OCI-LY3 (cell line): ENCODE results near the gene C1orf116.

ENCODE experiments used
- H2AFZ ChIP-seq: fragments of 200-600, 300-600 bp; shearing (Covaris generic); 2 replicates; pipeline ENCODE4 v1.6.0; 2014; ENCODE audit warnings: antibody characterized with exemption, low read depth, low read length
- H3K27ac ChIP-seq: fragments of 200-600, 300-600 bp; sonication (generic); 2 replicates; pipeline ENCODE4 v1.5.1; 2014; ENCODE audit warnings: mild to moderate bottlenecking, low read length, moderate library complexity, mixed read lengths
- H3K27me3 ChIP-seq: fragments of 200-600, 300-600 bp; sonication (generic); 2 replicates; pipeline ENCODE4 v1.6.1; 2014; ENCODE audit warnings: low read depth, low read length, mixed read lengths
- H3K36me3 ChIP-seq: fragments of 200-600, 300-600 bp; sonication (generic); replicated peaks from 2 replicates; pipeline ENCODE3; 2014; ENCODE audit warnings: low read depth, low read length, mixed read lengths
- H3K4me1 ChIP-seq: fragments of 300-600, 200-600 bp; sonication (generic); 2 replicates; pipeline ENCODE4 v1.6.1; 2014; ENCODE audit warnings: low read length, mixed read lengths
- H3K4me2 ChIP-seq: fragments of 200-600, 300-600 bp; sonication (generic); 2 replicates; pipeline ENCODE4 v1.6.1; 2014; ENCODE audit warnings: low read length, mixed read lengths
- H3K4me3 ChIP-seq: fragments of 300-600, 200-600 bp; sonication (generic); 2 replicates; pipeline ENCODE4 v1.5.1; 2014; ENCODE audit warnings: antibody characterized with exemption, mild to moderate bottlenecking, low read length, moderate library complexity
- H3K79me2 ChIP-seq: fragments of 300-600, 200-600 bp; shearing (Covaris generic); 2 replicates; pipeline ENCODE4 v1.6.1; 2014; ENCODE audit warnings: mild to moderate bottlenecking, low read length, mixed read lengths
- H3K9ac ChIP-seq: fragments of 300-600, 200-600 bp; shearing (Covaris generic); 2 replicates; pipeline ENCODE4 v1.6.0; 2014; ENCODE audit warnings: mild to moderate bottlenecking, low read length, moderate library complexity
- H3K9me3 ChIP-seq: fragments of 200-600, 300-600 bp; shearing (Covaris generic); 2 replicates; pipeline ENCODE4 v1.6.1; 2014; ENCODE audit warnings: low read length, mixed read lengths; ENCODE audit not compliant: insufficient read depth
- H4K20me1 ChIP-seq: fragments of 200-600, 300-600 bp; sonication (generic); 2 replicates; pipeline ENCODE4 v1.6.1; 2016; ENCODE audit warnings: low read length, mixed read lengths; ENCODE audit not compliant: insufficient read depth
- EZH2phosphoT487 ChIP-seq: fragments of 200-600 bp; shearing (Covaris generic); IDR thresholded peaks from 2 replicates; pipeline ENCODE4 v1.6.1; 2018; ENCODE audit warnings: antibody characterized with exemption, mixed run types, low read depth
- TF ChIP-seq, protein P1 (sequence below): fragments of 200-600, 300-600 bp; sonication (generic); IDR thresholded peaks from 2 replicates; pipeline ENCODE4 v1.5.1; 2014; ENCODE audit warnings: antibody characterized with exemption, low read length, low read depth

Gene C1orf116

DNA sequence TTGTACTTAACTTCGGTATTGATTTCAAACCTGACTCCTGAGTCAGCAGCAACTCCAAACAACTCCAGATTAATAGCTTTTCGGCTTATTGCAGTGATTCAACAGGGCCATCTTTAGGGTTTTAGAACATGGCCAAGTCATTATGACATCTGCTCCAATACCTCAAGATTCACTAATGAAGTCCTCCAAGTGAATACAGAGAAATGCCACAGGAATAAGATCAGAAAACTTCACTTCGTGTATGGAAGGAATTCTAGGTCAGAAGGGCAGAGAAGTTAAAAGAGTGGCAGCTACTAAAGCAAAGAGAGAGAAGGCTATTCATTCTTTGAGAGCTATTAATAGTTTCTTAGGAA is 7.6 kb upstream of the C1orf116 start:
- Histone ChIP-seq H3K9ac (no peak overlapping the region), H3K4me2 (no peak overlapping the region), H3K4me3 (no peak overlapping the region), H3K79me2 (no peaks in the 10 kb centered on the region), H3K4me1 (no peaks in the 10 kb centered on the region), H3K36me3 (peaks cover 10% of the 10 kb centered on the region), H2AFZ (no peak overlapping the region), H4K20me1 (no peaks in the 10 kb centered on the region), H3K27ac (no peak overlapping the region), H3K27me3 (peaks cover 31% of the 10 kb centered on the region), H3K9me3 (no peaks in the 10 kb centered on the region)
- no peak for TF ChIP-seq EZH2phosphoT487

DNA sequence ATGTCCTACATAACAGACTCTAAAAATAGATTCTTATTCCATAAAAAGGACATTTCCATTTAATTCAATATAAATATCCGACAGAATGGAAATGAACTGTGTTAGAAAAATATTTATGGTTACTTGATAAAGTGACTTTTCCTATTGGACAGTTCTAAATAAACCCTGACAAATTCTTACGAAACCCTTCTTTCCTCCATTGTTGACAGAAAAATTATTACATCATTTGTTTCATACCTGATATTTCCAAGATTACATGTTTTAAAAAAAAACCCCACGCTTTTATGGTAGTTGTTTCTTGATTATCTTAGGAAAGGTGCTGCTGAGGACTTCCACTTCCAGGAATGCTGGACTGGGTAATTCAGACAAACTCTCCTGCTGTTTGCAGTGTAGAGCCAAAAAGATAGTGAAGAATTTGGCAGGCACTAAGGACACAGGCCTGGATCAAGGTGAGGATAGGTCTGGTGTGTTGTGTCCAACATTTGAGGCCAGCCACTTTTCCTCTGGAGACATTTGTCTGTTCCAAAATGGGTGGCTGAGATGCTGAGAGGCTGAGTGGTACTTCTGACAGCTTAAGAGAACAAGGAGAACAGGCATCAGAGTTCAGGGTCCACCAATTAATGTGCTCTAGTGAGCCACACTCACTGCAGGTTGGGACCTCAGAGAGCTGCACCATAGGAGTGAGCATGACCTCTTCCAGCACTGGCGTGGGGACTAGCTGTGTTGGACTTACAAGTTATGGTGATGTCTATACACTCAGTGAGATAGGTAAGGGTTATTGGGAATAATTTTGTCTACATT is 7.0 kb upstream of the C1orf116 start:
- H3K4me3 ChIP-seq = no peak overlapping the region
- peaks cover 10% of the 10 kb centered on the region for H3K36me3 ChIP-seq
- no peak overlapping the region for H2AFZ ChIP-seq
- H3K27me3 ChIP-seq = peaks cover 31% of the 10 kb centered on the region
- H3K9me3 ChIP-seq = no peaks in the 10 kb centered on the region
- no peaks in the 10 kb centered on the region for H3K4me1 ChIP-seq
- no peak overlapping the region for H3K27ac ChIP-seq
- no peak overlapping the region for H3K9ac ChIP-seq
- TF ChIP-seq, protein P1, sequence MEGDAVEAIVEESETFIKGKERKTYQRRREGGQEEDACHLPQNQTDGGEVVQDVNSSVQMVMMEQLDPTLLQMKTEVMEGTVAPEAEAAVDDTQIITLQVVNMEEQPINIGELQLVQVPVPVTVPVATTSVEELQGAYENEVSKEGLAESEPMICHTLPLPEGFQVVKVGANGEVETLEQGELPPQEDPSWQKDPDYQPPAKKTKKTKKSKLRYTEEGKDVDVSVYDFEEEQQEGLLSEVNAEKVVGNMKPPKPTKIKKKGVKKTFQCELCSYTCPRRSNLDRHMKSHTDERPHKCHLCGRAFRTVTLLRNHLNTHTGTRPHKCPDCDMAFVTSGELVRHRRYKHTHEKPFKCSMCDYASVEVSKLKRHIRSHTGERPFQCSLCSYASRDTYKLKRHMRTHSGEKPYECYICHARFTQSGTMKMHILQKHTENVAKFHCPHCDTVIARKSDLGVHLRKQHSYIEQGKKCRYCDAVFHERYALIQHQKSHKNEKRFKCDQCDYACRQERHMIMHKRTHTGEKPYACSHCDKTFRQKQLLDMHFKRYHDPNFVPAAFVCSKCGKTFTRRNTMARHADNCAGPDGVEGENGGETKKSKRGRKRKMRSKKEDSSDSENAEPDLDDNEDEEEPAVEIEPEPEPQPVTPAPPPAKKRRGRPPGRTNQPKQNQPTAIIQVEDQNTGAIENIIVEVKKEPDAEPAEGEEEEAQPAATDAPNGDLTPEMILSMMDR = no peak
- TF ChIP-seq EZH2phosphoT487 = no peak
- H4K20me1 ChIP-seq = no peaks in the 10 kb centered on the region
- no peak overlapping the region for H3K4me2 ChIP-seq
- H3K79me2 ChIP-seq = no peaks in the 10 kb centered on the region

DNA sequence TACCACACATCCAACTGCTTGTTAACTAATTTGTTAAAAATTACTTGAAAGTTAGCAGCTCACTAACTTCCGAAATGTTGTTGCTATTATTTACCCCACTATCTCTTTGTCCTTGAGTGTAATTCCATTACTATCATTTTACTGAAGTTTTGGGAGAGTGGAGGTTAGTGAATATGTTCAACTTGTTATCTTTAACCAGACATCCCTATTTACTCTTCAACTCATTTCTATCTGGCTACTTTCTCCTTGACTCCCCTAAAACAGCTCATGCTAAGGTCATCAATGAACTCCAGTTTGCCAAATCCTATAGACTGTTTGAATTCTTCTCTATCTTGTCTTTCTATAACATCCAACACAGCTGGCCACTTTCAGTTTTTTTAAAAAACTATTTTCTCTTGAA is 4.3 kb upstream of the C1orf116 start:
- Histone ChIP-seq H4K20me1 (no peaks in the 10 kb centered on the region), H3K36me3 (no peaks in the 10 kb centered on the region), H3K9me3 (no peaks in the 10 kb centered on the region), H3K79me2 (no peaks in the 10 kb centered on the region), H3K9ac (no peak overlapping the region), H2AFZ (no peak overlapping the region), H3K4me1 (0 out of 2 replicates have a peak, but pooled peaks cover 3% of the 10 kb centered on the region), H3K27ac (no peak overlapping the region), H3K4me3 (no peak overlapping the region), H3K27me3 (peaks cover 52% of the 10 kb centered on the region), H3K4me2 (no peak overlapping the region)
- TF ChIP-seq, protein P1 = no peak
- TF ChIP-seq EZH2phosphoT487 = no peak

DNA sequence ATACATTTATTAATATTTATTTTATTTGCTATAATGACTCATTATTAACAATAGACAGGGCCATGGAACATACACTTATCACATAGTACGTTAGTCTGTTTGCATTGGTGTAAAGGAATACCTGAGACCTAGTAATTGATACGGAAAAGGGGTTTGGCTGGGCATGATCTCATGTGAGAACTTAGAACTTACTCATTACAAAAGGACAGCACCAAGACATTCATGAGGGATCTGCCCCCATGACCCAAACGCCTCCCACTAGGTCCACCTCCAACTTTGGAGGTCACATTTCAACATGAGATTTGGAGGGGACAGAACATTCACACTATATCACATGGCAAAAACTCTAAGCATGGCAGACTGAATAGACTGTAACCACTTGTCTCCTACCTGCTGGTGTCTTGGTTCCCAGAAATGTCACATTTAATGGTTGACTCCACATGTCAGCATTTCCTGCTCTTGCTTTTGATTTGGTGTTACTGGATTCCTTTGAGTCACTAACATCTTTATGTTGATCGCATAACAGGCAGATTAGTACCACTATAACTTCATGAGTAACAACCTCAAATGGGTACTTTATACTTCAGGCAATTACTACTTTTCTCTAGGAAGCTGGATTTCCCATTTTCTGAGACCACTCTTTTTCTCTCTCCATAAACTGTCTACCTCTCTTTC is 3.5 kb upstream of the C1orf116 start:
- H3K27ac ChIP-seq = no peak overlapping the region
- H2AFZ ChIP-seq = no peak overlapping the region
- H3K4me3 ChIP-seq = no peak overlapping the region
- no peak overlapping the region for H3K9ac ChIP-seq
- H3K79me2 ChIP-seq = no peaks in the 10 kb centered on the region
- 0 out of 2 replicates have a peak, but pooled peaks cover 3% of the 10 kb centered on the region for H3K4me1 ChIP-seq
- H4K20me1 ChIP-seq = no peaks in the 10 kb centered on the region
- TF ChIP-seq, protein P1 = no peak
- TF ChIP-seq EZH2phosphoT487 = no peak
- H3K36me3 ChIP-seq = no peaks in the 10 kb centered on the region
- H3K27me3 ChIP-seq = peaks cover 61% of the 10 kb centered on the region
- H3K9me3 ChIP-seq = no peaks in the 10 kb centered on the region
- H3K4me2 ChIP-seq = no peak overlapping the region
